RWPE2 (cell line): Measurements from ENCODE around the gene TCERG1L.

Source experiments
- ATAC-seq: fragments of 200-7000 bp; cut with Tn5 transposase; 3 replicates; pipeline ENCODE4 v1.9.1; 2021; ENCODE audit warnings: low read depth
- DNase-seq: peaks from one replicate; pipeline ENCODE4 v3.0.0-alpha.2; 2020; ENCODE audit warnings: low spot score
- H3K27ac ChIP-seq: fragments of 450-650 bp; 2 replicates; pipeline ENCODE4 v1.5.1; 2017; ENCODE audit warnings: mild to moderate bottlenecking; ENCODE audit not compliant: poor library complexity, severe bottlenecking
- H3K27me3 ChIP-seq: fragments of 250-450 bp; sonication (Bioruptor Pico); 2 replicates; pipeline ENCODE4 v1.5.1; 2021; ENCODE audit warnings: mild to moderate bottlenecking, moderate library complexity; ENCODE audit not compliant: insufficient read depth, poor library complexity, severe bottlenecking
- H3K36me3 ChIP-seq: fragments of 250-450 bp; sonication (Bioruptor Pico); 2 replicates; pipeline ENCODE4 v1.5.1; 2020; ENCODE audit warnings: low read depth, mild to moderate bottlenecking, moderate library complexity
- H3K4me1 ChIP-seq: fragments of 250-450 bp; sonication (Bioruptor Pico); 2 replicates; pipeline ENCODE4 v1.5.1; 2021; ENCODE audit warnings: mild to moderate bottlenecking, moderate library complexity; ENCODE audit not compliant: insufficient read depth, poor library complexity, severe bottlenecking
- H3K4me3 ChIP-seq: fragments of 250-450 bp; sonication (Bioruptor Pico); 2 replicates; pipeline ENCODE4 v1.5.1; 2021; ENCODE audit warnings: mild to moderate bottlenecking, moderate library complexity; ENCODE audit not compliant: severe bottlenecking
- H3K9me3 ChIP-seq: fragments of 250-450 bp; sonication (Bioruptor Pico); 2 replicates; pipeline ENCODE4 v1.5.1; 2021; ENCODE audit warnings: mild to moderate bottlenecking, moderate library complexity; ENCODE audit not compliant: severe bottlenecking
- CTCF ChIP-seq: fragments of 450-650 bp; IDR thresholded peaks from one replicate; pipeline ENCODE4 v1.5.1; 2017; ENCODE audit warnings: mild to moderate bottlenecking, moderate library complexity; ENCODE audit not compliant: poor library complexity, severe bottlenecking

TCERG1L gene

GRCh38 chr10:131246089-131246488 is 65.4 kb downstream of the TCERG1L start:
- no peak for TF ChIP-seq CTCF
- Histone ChIP-seq H3K4me1 (no peaks in the 10 kb centered on the region), H3K27ac (no peak overlapping the region), H3K27me3 (no peaks in the 10 kb centered on the region), H3K9me3 (no peaks in the 10 kb centered on the region), H3K36me3 (no peaks in the 10 kb centered on the region), H3K4me3 (no peak overlapping the region)
- ATAC-seq = no peak
- peak; percentile 20 for DNase-seq

GRCh38 chr10:131245475-131246059 is 66.0 kb downstream of the TCERG1L start:
- Histone ChIP-seq H3K4me1 (no peaks in the 10 kb centered on the region), H3K36me3 (no peaks in the 10 kb centered on the region), H3K9me3 (peaks cover 3% of the 10 kb centered on the region), H3K4me3 (no peak overlapping the region), H3K27me3 (no peaks in the 10 kb centered on the region), H3K27ac (no peak overlapping the region)
- TF ChIP-seq CTCF = no peak
- DNase-seq (peak; percentile 49), ATAC-seq (no peak)

GRCh38 chr10:131244836-131245235 is 66.7 kb downstream of the TCERG1L start:
- ATAC-seq = no peak
- no peak overlapping the region for H3K27ac ChIP-seq

GRCh38 chr10:131243076-131243475 is 68.4 kb downstream of the TCERG1L start:
- DNase-seq (no peak), ATAC-seq (no peak)
- H3K36me3 ChIP-seq = no peaks in the 10 kb centered on the region
- H3K27ac ChIP-seq = no peak overlapping the region
- no peak overlapping the region for H3K4me3 ChIP-seq
- H3K27me3 ChIP-seq = no peaks in the 10 kb centered on the region
- no peaks in the 10 kb centered on the region for H3K4me1 ChIP-seq
- no peak for TF ChIP-seq CTCF
- H3K9me3 ChIP-seq = peaks cover 4% of the 10 kb centered on the region

More at GRCh38 chr10:131244836-131245235, 66.7 kb downstream of the TCERG1L start:
- H3K4me3 ChIP-seq = no peak overlapping the region
- DNase-seq = no peak
- no peaks in the 10 kb centered on the region for H3K27me3 ChIP-seq
- H3K4me1 ChIP-seq = no peaks in the 10 kb centered on the region
- H3K36me3 ChIP-seq = no peaks in the 10 kb centered on the region
- no peak for TF ChIP-seq CTCF
- peaks cover 4% of the 10 kb centered on the region for H3K9me3 ChIP-seq

DNA sequence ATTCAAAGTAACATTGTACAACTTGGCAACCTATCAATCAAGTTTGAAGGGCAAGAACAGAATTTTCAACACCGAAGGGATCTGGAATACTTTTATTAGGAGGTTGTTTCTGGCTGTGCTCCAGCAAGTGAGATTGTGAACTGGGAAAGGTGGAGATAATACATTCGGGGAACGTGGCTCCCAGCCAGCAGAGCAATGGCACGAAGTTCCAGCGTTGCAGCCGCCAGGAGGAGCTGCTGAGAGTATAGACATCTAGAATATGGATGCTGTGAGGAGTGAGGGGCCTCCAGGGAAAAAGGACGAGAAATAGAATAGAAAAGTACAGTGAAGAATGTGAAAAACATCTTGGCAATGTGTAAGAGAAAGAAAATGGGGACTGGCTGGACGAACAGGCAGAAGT is 69.5 kb downstream of the TCERG1L start:
- peak; percentile 19 for DNase-seq
- Histone ChIP-seq H3K4me1 (no peaks in the 10 kb centered on the region), H3K27ac (no peak overlapping the region), H3K4me3 (no peak overlapping the region), H3K9me3 (peaks cover 4% of the 10 kb centered on the region), H3K36me3 (no peaks in the 10 kb centered on the region), H3K27me3 (no peaks in the 10 kb centered on the region)
- TF ChIP-seq CTCF = peak; percentile 31
- no peak for ATAC-seq
